ENCODE measurements around the gene ZNF593.

DNA sequence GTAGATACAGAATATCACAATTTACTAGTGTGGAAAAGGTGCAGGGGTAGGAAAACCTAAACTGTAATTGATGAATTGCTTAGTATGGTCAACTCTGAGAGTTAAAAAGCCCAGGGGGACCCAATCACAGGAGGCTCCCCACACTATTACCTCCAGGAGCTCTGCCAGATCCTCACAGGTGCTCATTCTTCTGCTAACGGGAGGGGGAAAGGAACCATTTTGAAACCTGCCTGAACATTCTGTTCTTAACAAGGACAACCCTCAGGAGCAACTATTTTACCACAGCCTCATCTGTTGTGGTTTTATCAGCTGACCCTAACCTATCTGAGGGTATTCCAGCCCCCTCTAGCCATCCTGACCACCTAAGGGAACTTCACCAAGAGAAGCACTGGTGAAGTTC is 39.0 kb upstream of the ZNF593 start:
- TF ChIP-seq, protein P1, sequence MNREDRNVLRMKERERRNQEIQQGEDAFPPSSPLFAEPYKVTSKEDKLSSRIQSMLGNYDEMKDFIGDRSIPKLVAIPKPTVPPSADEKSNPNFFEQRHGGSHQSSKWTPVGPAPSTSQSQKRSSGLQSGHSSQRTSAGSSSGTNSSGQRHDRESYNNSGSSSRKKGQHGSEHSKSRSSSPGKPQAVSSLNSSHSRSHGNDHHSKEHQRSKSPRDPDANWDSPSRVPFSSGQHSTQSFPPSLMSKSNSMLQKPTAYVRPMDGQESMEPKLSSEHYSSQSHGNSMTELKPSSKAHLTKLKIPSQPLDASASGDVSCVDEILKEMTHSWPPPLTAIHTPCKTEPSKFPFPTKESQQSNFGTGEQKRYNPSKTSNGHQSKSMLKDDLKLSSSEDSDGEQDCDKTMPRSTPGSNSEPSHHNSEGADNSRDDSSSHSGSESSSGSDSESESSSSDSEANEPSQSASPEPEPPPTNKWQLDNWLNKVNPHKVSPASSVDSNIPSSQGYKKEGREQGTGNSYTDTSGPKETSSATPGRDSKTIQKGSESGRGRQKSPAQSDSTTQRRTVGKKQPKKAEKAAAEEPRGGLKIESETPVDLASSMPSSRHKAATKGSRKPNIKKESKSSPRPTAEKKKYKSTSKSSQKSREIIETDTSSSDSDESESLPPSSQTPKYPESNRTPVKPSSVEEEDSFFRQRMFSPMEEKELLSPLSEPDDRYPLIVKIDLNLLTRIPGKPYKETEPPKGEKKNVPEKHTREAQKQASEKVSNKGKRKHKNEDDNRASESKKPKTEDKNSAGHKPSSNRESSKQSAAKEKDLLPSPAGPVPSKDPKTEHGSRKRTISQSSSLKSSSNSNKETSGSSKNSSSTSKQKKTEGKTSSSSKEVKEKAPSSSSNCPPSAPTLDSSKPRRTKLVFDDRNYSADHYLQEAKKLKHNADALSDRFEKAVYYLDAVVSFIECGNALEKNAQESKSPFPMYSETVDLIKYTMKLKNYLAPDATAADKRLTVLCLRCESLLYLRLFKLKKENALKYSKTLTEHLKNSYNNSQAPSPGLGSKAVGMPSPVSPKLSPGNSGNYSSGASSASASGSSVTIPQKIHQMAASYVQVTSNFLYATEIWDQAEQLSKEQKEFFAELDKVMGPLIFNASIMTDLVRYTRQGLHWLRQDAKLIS (CRISPR knock-in tag; IDR thresholded peaks at IDR 0.05), result no peak
- TF ChIP-seq ZBTB20 (CRISPR knock-in tag; IDR thresholded peaks at IDR 0.05; ENCODE audit: borderline replicate concordance, low read depth) (no peak), POLR2AphosphoS5 (IDR thresholded peaks at IDR 0.05; ENCODE audit: low read depth, low read length) (no peak), GATAD2A (CRISPR knock-in tag; IDR thresholded peaks at IDR 0.05) (no peak), STAG1 (CRISPR knock-in tag; IDR thresholded peaks at IDR 0.05) (no peak)
- TF ChIP-seq, protein P2, sequence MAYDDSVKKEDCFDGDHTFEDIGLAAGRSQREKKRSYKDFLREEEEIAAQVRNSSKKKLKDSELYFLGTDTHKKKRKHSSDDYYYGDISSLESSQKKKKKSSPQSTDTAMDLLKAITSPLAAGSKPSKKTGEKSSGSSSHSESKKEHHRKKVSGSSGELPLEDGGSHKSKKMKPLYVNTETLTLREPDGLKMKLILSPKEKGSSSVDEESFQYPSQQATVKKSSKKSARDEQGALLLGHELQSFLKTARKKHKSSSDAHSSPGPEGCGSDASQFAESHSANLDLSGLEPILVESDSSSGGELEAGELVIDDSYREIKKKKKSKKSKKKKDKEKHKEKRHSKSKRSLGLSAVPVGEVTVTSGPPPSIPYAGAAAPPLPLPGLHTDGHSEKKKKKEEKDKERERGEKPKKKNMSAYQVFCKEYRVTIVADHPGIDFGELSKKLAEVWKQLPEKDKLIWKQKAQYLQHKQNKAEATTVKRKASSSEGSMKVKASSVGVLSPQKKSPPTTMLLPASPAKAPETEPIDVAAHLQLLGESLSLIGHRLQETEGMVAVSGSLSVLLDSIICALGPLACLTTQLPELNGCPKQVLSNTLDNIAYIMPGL (CRISPR knock-in tag; IDR thresholded peaks at IDR 0.05; ENCODE audit: borderline replicate concordance in 1 of 2, low read depth in 1 of 2), result no peak
